GM18909 (cell line): ENCODE data around the gene UCKL1.
"Not testable (repeated sequence)": the region's sequence is repeated elsewhere in the genome, so short reads cannot be mapped to it uniquely, and the experiment has no call there.

ENCODE experiments used
- ATAC-seq: cut with Tn5 transposase; IDR thresholded peaks from one replicate; pipeline ENCODE4 v1.9.1; 2021; ENCODE audit warnings: mild to moderate bottlenecking; ENCODE audit not compliant: unreplicated experiment, poor library complexity

The UCKL1 gene

DNA sequence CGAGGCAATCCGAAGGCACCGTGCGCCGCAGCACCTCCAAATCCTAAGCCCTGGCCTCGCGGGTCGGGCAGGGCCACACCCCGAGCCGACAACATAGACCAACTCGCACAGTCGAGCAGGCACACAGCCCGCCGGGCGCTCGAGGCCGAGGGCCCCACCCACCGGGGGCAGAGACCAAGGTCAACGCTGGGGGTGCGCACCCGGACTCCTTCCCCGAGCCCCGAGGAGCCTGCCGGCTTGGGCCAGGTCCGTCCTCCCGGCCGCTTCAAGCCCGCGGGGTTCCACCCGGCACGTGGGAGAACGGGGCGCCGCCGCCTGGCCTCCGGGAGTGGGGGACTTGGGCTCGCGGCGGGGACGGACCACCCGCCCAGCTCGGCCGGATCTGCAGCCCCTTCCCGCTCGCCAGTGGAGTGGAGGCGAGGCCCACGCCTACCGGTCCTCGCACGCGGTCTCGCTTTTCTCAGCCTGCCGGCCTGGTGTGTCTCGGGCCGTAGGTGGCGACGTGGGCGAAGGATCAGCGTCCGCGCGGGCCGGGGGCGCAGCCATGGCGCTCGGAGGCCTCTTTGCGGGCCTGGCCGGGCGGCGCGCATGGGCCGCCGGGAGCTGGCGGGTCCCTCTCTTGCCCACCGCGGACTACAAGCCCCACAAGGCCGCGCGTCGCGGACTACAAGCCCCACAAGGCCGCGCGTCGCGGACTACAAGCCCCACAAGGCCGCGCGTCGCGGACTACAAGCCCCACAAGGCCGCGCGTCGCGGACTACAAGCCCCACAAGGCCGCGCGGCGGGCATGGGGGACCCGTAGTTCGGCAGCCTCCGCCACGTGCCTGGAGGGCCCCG lies at the start of gene UCKL1:
UCKL1 (minus strand) TSS at position 590 of the 837 bp plus-strand sequence; CDS start at position 546, 44 bp downstream.
- peak; percentile 71 for ATAC-seq

DNA sequence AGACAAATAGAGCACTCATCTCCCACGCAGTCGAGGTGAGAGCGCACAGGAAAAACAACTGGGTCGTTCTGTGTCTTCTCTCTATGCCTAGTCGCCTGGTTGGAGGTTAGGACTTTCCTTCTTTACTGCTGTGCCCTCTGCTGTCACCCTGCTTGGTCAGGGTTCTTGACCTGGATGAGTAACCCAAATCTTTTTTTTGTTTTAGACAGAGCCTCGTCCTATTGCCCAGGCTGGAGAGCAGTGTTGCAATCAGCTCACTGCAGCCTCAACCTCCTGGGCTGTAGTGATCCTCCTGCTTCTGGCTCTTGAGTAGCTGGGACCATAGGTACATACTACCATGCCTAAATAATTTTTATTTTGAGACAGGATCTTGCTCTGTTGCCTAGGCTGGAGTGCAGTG lies 49.2 kb upstream of the UCKL1 start:
- ATAC-seq, result no peak

DNA sequence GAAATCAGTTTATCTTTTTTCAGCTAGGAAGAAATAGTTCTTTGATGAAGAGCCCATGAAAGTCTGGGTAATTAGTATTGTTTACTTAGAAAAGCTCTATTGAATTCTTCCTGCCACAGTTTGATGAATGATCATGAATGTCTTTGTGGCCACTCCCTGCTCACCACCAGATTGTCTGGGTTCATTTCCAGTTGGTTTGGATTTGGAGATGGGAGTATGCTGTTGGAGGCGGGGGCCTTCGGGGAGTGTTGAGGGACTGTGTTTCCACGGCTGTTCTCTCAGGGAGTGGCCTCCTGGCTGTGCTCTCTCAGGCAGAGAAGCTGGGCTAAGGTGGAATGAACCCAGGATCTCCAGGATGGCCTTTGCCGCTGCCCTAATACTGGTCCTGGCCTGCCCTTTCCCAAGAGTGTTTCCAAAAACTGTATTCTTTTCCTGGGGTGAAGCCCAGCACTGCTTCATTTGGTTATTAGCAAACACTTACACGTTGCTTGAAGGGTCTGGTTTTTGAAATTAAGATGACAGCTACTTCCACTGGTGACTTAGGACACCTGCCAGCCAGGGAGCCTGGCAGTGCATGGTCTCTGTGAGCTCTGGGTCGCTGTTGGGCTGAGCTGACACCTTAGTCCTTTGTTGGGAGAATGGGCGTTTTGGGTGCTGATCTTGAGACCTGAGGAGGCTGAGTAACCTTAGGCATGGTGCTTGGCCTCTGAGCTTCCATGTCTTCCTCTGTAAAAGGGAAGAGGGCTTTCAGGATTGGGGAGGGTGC lies 47.9 kb upstream of the UCKL1 start:
- no peak for ATAC-seq

DNA sequence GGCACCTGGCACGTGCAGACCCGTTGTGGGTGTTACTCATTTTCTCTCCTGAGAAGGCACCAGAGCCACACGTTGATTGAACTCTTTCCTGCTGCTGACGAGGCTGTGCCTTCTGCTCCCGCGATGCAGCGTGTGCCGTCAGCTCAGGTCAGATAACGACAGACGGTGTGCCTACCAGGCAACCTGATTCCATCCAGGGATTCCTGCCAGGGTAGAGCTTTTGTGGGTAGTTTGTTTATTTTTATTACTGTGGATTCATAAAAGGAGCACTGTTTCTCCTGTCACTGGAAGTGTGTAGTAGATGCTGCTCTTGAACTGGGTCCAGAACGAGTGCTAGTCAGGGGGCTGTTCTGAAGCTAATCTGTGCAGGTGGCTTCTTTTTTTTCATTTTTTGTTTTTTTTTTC lies 45.4 kb upstream of the UCKL1 start:
- no peak for ATAC-seq

DNA sequence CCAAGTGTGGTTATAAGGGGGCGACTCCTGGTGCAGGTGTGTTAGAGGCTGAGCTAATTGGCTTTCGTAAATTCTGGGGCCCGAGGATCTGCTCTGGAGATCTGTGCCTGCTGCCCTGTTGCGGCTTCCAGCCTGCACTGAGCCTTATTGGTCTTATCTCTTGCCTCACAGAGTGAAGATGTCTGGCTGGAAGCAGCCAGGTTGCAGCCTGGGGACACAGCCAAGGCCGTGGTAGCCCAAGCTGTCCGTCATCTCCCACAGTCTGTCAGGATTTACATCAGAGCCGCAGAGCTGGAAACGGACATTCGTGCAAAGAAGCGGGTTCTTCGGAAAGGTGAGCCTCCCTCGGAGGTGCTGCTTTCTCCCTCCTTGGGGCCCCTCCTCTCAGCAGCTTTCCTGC lies 44.7 kb upstream of the UCKL1 start:
- no peak for ATAC-seq

DNA sequence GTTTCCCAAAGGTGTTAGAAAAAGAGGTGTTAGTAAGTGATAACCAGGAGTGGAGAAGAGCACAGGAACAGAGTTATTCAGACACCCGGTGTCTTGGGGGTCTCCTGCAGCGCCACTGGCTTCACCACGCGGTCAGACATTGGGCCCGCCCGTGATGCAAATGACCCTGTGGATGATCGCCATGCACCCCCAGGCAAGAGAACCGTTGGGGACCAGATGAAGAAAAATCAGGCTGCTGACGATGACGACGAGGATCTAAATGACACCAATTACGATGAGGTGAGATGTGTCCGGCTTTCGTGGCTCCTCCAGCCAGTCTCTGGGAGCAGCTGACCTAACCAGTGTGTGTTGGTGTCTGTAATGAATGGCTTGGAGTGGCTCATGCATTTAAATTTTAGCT lies 26.7 kb upstream of the UCKL1 start:
- no peak for ATAC-seq

DNA sequence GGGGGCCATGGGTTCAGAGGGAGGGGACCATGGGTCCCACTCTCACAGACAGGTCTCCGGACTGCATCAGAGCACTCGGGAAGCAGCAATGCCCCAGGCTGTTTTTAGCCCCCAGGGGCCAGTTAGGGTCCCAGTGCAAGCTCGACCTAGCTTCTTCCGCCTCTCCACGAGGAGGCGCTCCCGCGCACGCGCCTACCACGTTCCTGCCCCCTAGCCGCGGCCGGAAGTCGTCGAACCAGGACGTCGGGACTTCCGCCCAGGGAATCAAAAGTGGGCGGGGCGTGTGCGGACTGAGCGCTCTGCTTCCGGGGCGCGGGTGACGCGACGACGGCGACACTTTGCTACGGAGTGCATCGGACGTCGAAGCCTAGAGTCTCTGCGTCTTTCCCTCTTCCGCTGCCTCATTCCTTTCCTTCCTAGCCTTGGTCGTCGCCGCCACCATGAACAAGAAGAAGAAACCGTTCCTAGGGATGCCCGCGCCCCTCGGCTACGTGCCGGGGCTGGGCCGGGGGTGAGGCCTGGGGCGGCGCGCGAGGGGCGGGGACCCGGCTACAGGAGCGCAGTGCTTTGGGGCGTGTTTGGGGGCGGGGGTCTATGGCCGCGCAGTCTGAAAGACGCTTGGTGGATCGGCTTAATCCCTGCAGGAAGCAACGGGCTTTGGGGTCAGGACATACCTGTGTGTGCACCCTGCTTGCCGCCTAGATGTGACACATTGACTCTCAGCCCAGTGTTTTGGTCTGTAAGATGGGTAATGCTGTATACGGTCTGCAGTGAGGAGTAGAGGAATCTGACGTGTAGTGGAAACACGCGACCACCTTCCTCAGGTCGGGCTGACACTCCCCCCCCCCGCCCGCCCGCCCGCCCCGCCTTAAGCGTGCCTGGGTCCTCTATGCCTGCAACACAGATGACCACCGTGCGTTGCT lies 24.9 kb upstream of the UCKL1 start, which contains the start of gene PRPF6:
PRPF6 (plus strand) TSS at position 327 of the 923 bp plus-strand sequence; CDS start at position 441, 114 bp downstream.
- peak; percentile 61 for ATAC-seq

DNA sequence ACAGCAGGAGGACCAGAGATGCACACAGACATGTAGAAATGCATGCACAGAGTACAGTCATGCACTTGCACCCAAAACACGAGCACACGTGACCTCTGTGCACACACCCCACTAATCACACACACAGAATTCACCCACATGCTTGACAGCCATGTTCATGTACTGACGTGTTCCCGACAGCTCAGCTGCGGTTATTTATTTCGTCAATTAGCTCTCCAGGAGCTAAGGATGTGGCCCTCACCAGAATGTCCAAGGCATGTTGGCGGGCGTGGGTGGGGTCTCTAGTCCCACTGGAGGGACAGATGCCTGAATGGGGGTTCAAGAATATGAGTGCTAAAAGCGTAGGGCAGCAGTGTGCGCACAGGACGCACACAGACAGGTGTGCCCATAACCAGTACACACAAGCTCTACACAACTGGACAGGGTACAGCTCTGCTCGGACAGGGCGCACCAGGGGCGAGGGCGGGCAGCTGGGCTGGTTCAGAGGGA lies 24.1 kb upstream of the UCKL1 start:
- ATAC-seq, result peak; percentile 13

DNA sequence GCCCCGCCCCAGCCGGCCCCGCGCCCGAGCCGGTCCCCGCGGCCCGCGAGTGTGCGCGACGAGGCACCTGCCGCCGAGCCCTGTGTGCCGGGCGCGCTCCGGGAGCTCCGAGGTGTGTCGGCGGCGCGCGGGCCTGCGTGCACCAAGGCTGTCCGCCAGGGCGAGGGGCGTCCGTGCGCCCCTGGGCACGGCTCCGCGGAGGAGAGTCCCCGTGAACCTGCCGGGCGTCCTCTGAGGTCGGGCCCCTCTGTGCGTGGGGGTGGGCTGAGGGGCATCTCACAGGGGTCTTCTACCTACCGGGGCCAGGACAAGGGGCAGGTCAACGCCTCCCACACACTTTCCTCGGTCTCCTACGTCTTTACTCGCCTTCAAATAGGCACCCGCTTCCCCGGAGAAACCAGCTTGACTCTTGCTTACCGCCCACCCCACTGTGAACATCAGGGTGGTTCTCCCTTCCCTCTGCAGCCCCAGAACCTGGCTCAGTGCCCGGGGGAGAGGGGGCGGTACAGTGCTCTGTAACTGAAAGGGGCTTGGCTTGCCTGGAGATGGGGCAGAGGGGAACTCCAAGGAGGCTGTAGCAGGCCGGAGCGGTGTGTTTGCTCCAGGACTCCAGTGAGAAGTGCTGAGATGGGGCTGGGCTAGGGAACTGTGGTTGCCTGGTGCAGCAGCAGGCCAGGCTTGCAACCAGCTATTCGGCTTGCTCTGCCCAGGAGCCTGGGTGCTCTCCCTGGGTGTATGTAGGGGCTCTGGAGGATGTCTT lies 23.5 kb upstream of the UCKL1 start, which contains the start of gene SAMD10:
SAMD10 (minus strand) TSS at position 86 of the 760 bp plus-strand sequence. CDS start 175 bp downstream, outside the sequence.
- ATAC-seq, result no peak

DNA sequence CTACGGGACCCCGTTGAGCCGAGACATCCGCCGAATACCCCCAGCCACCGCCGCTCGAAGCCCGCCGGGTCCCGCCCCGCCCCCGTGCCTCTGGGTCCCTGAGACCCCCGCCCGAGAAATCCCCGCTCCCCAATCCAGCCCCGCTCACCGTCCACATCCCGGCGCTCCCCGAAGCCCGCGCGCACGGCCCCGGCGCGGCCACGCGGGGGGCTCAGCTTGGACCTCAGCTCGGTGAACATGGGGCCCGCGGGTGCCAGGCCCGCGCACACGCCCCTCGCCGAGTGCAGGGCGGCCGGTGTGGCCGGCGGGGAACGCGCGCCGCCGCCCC lies 23.0 kb upstream of the UCKL1 start:
- ATAC-seq, result no peak

DNA sequence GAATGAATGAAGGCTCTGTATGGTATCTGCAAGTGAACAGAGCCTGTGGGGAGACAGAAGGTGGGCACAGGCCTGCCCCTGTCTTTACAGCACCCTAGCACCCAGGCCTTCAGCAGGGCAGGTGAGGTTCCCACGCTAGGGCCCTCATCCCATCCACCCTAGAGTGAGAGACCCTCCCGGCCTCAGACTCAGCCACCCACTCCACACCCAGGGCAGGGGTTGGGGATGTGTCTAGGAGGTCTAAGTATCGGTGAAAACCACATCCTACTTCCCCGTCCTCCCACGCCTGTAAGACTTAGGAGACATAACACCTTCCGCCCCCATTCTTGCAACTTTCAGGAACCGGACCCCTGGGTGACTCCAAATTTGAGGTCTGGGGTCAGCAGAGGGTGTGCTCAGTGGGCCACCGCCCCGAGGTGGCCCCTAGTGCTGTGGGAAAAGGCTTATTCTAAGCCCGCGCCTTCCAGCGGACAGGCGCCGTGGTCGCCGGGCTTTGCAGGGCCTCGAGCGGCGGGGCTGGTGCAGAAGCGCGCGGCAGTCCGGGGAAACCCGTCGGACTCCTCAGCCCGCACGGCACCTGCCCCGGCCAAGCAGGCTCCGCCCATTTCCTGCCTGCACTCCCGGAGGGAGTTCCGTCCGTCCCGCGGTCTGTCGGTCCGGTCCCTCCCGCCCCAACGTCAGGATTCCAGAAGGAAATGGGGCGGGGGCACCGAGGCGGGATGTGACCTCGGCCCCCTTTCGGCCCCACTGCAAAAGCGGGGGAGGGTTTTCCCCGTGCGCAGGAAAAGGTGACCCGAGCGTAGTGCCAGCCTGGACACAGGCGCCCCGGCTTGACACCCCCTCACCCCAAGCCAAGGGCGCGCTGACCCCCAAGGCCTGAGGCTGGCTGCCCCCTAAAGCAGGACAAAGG lies 22.4 kb upstream of the UCKL1 start:
- ATAC-seq, result no peak

DNA sequence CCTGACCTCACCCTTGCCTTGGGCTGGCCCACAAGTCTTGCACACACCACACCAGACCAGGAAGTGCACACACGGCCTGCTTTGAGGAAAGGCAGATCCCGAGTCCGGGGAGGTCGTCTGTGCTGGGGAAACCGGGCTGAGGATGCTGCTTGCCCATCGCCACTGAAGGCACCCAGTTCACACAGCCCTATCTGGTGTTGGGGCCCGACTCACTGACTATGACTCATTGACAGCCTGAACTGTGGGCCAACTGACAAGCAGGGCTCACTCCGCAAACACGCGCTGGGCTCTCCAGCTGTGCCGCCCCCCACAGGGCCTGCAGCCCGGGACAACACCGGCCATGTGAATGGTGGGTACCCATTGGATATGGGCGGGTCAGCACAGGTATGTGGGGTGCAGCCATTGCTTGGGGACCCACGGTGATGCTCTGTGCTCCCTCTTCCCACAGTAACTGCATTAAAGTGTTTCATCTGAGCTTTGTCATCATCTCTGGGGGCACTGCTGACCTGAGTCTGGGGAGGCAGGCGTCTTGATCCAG lies 21.6 kb upstream of the UCKL1 start:
- ATAC-seq, result no peak

DNA sequence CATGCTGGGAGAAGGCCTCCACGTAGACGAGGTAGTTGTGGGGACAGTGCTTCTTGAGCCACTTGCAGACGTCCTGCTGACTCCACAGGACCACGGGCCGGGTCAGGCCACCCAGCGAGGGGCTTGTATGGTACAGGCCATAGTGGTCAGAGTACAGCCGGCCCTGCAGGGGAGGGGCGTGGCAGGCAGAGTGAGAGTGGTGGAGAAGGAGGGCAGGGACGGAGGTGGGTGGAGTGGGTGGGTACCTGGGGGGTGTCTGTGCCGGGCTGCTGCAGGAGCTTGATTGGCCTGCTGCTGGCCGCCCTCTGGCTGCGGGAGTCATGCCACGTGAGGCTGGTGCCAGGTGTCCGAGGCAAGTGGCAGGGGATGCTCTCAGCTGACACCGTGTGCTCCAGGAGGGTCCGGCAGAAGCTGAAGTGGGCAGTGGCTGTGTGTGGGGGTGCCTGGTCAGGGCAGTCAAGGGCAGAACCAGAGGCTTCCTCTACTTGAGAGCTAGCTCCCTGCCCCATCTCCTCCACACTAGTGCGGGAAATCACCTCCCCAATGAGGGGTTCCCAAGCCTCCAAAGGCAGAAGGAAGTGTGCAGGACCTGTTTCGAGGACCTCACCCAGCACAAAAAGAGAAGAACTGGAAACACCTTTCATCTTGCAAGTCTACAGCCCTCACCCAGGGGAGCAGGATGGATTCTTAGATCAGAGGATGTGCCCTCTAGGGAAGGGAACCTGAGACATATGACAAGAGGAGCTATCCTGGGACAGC lies 20.9 kb upstream of the UCKL1 start:
- ATAC-seq, result no peak

DNA sequence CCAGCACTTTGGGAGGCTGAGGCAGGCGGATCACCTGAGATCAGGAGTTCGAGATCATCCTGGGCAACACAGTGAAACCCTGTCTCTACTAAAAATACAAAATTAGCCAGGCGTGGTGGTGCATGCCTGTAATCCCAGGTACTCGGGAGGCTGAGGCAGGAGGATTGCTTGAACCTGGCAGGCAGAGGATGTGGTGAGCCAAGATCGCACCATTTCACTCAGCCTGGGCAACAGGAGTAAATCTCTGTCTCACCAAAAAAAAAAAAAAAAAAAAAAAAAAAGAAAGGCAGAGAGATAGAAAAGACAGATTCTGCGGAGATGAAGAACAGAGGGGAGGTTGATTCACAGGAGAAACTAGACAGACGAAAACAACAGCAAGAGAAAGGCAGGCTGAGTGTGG lies 20.3 kb upstream of the UCKL1 start:
- not testable (repeated sequence) for ATAC-seq

DNA sequence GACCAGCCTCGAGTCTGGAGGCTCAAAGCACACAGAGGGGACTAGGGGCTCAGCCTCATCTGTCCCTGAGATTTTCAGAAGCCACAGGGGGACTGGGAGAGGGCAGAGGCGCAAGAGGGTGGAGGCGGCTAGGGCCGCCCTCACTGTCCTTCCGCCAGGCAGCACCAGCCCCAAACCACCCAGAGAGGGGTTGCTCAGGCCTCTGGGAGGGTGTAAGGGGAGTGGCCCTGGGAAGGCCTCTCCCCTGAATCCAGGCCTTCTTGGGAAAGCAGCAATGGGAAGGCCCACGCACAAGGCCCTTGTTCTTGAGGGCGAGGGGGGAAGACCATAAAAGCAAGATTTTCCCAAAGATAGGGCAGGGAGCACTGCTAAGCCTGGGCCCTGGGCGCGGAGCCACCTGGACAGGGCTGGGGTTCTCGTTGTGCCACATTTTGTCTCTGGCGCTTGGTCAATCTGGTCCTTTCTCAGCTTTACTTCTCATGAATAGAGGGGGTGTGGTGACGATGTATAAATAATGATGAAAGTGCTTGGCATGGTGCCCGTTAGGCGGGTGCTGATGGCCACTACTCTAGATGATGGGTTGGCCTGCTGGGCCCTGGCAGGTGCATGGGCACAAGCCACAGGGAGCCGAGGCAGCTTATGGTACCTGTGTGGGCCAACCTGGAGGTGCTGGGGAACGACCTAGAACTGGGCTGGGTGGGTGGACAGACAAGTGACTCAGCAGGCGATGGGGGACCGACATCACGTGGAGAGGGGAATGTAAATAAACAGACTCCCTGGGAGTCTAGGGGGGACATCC lies 18.4 kb upstream of the UCKL1 start:
- ATAC-seq, result no peak

DNA sequence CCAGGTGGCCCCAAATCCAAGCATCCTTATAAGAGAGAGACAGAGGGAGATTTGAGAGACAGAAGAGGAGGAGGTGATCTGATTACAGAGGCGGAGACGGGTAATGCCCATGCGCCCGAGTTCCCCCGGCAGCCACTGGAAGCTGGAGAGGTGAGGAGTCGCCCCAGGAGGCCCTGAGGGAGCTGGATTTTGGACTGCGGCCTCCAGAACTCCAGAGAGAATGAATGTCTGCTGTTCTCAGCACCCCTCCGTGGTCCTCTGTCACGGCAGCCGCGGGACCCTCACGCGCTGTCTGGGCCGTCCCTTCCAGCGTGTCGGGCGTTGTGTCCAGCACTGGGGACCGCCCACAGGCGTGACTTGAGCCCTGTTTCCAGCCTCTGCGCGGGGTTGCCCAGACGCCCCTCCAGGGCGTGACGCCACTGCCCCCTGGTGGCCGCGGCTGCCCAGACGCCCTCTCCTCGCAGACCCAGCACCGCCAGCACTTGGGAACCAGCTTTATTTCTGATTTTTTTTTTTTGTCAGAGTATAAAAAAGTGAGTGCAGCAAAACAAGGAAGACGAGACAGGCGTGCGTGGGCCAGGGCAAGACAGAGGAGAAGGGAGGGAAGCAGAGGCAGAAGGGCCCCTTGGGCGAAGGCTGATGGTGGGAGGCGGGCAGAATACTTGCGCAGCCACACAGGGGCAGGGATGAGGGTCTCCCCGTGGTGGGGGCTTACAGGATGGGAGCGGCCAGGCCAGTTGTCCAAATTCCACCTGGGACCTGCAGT lies 17.6 kb upstream of the UCKL1 start:
- no peak for ATAC-seq
